HG03439 (cell line): Measurements from ENCODE around the gene KCNG2.

ENCODE experiments used
- ATAC-seq: cut with Tn5 transposase; IDR thresholded peaks from one replicate; pipeline ENCODE4 v1.9.1; 2021; ENCODE audit warnings: mild to moderate bottlenecking, moderate library complexity; ENCODE audit not compliant: unreplicated experiment

Gene KCNG2

DNA sequence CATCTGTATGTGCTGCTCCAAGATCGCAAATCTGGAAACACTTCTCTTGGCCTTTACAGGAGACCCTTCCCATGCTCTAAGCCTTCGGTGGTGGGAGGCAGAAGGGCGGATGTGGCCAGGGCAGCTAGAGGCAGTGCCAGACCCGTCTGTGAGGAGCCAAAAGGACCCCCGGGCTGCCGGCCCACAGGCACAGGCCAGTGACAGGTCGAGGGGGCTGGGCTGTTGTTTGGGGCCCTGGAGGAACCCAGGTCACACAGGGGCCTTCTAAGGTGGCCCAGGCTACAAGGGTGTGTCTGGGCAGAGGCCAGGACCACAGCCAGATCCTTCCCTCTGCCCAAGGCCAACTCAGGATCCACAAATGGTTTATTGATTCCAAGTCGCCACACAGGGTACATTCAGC lies 104.3 kb downstream of the KCNG2 start:
- no peak for ATAC-seq

DNA sequence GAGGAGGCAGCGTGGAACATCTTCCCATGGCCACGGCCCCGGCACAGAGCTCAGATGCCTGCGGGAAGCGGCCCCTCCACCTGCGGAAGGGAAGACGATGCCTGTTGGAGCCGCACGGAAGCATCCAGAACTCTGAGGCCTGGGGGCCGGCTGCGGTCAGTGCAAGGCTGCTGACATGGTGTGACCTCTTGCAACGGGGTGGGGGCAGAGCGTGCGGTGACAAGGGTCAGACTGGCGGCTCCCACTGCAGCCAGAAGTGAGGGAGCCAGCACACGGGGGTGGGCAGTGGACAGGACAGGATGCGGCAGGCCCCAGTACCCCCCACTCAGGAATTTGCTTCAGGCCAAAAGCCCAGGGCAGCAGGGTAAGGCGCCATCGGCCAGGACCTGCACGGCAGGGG lies 104.9 kb downstream of the KCNG2 start:
- ATAC-seq: no peak

DNA sequence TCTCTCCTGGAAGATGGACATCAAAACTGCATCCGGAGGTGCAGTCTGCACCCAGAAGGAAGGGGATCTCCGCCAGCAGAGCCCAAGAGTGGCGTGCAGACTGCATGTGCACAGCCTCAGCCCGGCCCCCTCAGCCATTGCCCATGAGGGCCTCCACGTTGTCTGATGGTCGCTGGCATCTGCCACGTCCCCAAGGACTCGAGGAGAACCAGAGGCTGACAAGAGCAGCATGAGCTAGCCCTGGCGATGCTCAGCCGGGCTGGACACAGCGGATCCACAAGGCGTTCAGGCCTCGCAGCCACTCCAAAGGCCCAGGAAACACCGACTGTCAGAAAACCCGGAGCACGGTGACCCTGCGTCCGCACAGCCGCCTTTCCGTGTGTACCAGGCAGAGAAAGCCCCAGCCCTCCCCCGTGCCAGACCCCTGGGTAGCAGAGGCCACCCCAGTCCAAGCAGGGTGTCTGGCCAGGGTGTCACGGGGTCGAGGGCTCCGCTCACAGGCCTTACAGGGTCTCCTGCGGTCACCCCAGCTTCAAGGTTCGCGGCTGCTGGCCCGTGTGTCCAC lies 105.4 kb downstream of the KCNG2 start:
- ATAC-seq: no peak

DNA sequence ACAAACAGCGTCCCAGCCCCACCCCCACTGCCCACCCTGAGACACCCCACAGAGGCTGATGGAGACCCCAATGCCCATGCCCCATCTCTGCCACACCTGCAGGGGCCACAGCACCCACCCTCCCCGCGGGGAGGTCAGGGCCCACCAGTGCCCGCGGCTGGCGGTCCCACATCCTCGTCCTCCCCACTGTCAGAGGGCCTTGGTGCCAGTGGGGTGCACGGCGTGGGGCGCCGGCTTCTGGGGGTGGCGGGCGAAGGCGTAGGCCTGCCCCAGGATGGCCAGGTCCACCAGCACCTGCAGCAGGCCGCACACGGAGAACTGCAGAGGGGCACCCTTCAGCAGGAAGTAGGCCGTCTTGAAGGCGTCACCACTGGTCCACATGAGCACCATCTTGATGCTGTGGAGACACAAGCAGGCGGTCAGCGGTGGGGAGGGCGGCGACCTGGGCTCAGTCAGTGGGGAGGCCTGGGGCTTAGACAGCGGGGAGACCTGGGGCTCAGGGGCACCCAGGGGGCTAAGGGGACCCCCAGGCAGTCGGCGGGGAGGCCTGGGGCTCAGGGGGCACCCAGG lies 106.1 kb downstream of the KCNG2 start:
- ATAC-seq: no peak

DNA sequence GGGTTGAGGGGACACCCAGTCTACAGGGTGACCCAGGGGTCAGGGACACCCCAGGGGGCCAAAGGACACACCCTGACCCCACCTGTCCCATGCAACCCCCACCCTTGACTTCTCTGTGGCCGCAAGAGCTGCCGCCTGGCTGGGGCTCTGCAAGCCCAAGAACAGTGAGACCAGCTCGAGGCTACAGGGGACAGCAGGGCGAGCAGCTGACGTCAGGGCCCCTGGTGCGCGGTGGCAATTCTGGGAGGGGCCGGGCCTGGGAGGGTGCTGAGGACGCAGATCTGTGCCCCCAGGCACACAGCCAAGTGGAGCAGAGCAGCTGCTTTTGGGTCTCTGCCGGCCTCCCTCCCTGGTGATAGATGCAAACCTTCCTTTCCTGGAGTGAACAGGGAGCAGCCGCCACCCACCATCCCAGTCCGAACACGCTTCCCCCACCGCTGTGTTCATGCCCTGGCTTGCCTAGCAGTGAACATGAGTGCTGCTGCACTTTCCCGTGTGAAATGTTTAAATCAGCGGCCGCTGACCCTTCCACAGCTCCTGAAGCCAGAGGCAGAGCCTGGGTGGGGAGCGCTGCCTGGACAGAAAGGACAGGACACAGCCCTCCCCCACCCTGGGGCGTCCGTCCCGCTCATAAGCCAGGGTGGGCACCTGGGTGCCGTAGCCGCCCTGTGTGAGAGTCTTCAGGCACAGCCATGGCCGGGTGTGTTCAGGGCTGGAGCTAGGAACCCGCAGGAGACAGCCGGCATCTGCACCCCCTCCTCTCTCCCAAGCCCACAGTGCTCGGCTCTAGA lies 106.8 kb downstream of the KCNG2 start:
- ATAC-seq: no peak

DNA sequence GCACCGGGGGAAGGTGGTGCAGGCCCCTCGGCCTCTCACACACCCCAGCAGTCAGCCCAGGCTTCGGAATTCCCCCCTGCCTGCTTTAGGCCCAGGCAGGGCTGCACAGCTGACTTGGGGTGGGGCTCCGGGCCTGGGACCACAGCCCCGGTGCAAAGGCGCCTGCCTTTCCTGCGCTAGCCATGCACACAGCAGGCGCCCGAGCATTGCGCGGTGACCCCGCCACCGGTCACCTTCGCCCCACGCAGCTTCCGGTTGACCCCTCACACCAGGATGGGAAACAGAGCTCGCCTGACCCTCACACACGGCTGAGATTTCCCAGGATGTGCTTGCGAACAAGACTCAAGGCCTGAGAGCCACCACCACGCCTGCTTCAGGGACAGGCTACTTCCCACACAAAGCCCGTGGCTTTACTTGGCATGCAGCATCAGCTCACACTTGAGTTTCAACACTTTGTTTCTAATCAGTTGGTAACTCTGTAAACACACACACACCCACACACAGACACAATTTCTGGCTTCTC lies 107.7 kb downstream of the KCNG2 start:
- ATAC-seq: no peak

DNA sequence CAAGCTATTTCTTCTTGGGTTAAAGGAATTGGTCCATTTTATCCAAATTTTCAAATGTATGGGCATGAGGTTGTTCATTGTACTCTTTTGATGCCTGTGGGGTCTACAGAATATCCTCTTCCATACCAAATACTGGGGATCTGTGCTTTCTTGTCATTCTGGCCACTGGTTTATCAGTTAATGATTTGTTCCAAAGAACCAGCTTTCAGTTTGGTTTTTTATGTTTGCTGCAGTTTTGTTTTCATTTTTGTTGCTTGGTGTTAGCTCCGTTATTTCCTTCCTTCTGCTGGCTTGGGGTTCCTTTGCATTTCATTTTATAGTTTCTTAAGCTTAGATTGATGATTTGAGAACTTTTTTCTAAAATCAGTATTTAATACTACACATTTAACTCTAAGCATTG lies 108.3 kb downstream of the KCNG2 start:
- no peak for ATAC-seq

DNA sequence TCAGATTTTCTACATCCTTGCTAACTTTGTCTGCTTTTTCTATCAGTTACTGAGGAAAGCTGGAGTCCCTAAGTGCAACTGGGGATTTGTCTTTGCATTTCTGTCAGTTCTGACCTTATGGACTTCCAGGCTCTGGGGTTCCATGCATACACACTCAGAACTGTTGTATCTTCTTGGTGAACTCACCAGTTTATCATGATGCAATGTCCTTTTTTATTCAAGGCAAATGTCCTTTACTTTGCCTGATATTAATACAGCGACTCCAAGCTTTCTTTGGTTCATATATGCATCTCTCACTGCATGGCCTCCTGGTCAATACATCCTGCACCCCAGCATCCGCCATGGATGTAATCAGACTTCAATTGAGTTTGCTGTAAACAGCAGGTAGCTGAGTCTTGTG lies 109.0 kb downstream of the KCNG2 start:
- no peak for ATAC-seq

DNA sequence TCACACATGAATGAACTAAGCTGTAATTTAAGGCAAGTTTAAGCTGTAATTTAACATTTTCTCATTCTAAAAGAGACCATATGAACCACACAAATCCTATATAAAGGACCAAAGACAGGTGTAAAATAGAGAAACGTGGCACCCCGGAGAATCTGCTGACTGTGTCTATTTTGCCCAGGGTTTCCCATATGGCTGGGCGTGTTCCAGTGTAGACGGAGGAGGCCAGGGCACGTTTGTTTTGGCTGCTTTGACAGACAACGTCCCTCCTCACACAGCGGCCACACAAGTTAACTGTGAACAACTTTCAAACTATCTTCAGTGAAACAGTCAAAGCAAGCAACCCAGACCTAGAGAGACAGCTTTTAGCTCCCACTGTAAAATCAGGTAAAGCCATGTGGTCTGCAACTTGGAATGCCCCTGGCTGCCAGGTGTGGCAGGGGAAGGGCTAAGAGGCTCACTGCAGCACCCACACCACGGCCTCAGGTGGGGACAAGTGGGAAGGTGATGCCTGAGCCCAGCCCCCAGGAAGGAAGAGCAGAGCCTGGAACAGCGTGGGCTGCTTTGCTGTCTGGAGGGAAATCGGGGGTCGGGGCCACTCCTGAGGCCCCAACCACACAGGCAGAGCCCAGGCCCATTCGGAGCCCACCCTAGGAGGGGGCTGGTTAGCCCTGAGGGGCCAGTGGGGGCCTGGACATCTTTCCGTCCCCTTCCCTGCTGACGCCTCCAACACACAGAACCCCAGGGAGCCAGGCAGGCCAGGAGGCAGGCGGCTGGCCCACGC lies 113.0 kb downstream of the KCNG2 start:
- no peak for ATAC-seq

DNA sequence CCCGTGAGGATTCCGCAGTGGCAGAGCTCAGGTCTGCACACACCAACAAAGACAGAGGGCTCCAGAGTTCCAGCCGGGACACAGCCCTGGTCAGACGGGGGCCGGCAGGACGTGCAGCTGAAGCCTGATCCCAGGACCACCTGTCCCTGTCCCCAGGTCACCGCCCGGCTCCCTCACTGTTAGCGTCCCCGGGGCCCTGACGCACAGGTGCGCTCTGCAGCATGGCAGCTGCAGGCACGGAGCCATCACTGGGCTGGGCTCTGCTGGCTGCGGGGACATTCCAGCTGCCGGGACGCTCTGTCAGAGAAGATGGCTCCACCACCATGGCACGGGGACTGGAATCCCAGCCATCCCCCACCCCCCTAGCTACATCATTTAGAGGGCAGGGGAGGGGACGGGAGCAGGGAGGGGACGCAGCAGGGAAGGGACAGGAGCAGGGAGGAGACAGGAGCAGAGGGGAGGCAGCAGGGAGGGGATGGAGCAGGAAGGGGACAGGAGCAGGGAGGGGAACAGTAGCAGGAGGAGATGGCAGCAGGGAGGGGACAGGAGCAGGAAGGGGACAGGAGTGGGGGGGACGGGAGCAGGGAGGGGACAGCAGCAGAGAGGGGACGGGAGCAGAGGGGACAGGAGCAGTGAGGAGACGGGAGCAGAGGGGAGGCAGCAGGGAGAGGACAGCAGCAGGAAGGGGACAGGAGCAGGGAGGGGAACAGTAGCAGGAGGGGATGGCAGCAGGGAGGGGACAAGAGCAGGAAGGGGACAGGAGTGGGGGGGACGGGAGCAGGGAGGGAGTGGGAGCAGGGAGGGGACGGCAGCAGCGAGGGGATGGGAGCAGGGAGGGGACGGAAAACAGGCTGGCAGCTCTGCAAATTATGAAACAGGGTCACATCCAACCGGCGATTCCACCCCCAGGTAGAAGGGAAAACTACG lies 113.9 kb downstream of the KCNG2 start:
- ATAC-seq: no peak

DNA sequence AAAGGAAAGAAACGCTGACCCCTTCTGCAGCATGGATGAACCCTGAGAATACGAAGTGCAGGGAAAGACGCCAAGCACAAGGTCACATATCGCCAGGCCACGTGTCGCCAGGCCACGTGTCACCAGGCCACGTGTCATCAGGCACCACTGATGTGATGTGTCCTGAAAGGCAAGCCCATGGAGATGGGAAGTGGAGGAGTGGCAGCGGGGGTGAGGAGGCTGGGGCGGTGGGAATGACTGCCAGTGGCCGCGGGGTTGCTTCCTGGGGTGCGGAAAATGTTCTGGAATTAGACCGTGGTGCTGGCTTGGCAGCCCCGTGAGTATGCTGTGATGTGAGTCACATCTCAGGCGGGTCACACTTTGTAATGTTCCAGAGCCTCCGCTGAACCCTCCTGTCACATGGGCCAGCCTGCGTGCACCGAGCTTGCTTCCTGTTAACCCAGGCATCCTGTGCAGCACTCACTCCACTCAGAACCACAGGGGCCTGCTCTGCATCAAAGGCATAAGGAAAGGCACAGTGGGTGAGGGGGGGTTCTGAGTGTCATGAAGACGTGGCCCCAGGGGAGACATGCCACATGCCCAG lies 114.8 kb downstream of the KCNG2 start:
- no peak for ATAC-seq

DNA sequence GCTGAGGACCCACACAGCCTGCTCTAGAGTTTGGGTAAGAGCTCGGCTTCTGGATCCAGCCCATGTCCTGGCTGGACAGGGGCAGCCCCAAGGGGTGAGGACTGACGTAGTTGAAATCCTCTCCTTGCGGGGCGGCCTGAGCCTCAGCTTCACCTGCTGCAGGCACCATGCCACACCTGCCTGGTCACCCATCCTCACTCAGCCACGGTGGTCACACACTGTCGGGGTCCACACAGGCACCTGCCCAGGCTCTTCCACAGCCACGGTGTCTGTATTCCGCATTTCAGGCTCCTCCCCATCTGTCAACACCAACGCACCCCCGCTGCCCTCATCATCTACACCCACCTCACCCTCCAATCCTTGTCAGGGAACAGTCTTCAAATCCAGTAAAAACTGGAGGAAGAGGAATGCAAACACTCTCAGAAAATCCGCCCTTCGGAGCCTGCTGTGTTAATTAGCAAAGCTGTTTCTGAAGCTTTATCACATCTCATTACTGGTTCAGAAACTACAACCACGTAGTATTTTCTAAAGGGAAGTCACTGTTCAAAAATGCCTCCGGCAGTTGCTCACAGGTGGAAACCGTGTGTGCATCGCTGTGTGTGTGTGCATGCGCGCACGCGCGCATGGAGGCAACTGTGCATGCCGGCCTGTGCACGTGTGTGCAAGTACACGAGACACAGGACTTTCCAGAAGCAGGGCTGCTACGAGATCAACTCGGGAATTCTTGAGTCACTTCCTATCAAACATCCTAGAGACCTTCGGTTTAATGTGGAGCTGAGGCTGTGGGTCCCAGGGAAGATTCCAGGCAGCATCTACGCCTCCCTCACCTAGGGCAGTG lies 115.5 kb downstream of the KCNG2 start:
- ATAC-seq: no peak

DNA sequence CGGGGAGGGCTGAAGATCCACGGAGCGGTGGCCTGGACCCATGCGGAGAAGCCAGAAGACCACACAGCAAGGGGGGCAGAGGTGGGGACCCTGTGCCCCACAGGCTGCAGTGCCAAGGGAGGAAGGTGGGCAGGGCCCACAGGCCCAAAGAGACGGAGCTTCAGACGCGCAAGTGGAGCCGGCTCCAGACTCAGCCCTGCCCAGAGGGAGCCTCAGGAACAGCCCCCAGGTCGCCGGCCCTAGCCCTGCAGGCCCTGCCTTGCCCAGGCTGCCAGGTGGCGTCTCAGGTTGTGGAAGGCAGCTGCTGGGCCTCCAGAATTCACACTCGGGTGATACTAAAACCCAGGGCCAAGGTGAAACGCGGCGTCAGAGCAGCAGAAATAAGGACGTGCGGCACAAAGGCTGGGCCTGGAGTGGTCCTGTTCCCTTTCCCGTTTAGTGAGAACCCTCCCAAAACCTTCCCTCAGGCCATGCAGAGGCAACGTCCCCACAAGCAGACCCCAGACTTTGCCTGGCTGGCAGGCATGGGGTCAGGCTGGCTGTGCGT lies 116.9 kb downstream of the KCNG2 start:
- no peak for ATAC-seq

DNA sequence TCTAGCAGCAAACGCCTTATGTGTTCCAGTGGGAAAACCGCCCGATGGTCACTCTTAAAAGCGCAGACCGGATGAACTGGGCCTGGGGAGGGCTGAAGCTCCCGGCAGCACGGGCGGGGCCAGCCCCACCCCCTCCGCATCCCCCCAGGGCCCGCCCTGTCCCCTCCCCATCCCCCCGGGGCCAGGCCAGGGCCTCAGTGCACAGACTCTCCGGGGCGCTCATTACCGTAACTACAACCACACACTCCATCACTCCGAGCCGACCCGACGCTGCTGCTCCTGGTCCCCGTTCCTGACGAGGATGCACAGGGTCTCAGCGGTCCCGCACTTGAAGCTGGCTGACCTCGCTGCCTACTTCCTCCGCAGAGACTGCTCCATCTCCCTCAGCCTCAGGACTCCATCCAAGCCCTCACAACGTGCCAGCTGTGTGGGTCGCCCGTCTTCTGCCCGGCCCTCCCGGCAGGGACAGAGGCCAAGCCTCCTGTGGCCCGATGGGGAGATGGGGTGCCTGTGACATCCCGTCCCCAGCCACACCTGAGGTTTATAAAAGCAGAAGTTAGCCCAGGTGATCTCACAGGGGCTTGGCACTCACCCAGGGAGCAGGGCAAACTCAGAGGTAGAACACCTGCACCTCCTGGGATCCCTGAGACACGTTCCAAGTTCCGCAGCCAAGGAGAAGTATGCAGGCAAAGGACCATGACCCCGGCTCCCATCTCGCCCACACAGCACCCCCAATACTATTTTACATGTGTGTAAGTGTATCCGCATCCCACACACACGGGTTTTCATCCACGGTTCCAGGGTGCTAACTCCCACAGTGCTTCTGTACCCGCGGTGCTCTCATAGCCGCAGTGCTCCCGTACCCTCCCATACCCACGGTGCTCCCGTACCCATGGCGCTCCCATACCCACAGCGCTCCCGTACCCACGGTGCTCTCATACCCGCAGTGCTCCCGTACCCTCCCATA lies 117.7 kb downstream of the KCNG2 start:
- no peak for ATAC-seq

DNA sequence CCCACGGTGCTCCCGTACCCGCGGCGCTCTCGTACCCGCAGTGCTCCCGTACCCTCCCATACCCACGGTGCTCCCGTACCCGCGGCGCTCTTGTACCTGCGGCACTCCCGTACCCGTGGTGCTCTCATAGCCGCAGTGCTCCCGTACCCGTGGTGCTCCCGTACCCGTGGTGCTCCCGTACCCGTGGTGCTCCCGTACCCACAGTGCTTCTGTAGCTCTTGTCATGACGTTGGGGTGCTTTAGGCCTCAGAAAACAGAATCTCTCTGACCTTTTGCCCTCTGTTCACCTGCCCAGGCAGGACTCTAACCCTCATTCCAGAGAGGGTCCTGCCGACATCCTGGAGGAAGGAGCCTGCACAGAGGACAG lies 118.4 kb downstream of the KCNG2 start:
- ATAC-seq: no peak

DNA sequence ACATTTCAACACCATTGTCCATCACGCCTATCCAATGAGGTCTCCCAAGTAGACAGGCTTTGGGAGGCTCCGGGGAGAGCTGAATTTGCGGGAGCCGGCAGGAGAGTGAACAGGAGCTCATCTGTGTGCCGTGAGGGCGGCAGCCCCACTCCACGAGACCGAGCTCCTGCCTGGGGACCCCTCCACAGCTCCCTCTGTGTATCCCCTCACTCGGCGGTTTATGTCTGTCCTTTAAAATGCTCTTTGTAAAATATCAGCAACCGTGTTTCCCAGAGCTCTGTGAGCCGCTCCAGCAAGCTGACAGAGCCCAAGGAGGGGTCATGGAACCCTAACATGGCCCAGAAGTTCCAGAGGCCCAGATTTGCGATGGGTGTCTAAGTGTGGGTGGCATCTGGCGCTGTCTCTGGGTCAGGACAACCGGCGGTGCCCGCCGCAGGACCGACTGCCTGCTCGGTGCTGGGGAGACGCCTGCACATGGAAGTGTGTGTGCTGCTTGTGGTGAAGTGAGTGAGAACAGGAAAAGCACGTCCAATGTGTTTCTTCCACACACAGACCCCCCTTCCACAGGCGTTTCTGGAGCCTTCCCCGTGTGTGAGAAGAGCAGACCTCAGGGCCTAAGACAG lies 118.9 kb downstream of the KCNG2 start:
- ATAC-seq: no peak

DNA sequence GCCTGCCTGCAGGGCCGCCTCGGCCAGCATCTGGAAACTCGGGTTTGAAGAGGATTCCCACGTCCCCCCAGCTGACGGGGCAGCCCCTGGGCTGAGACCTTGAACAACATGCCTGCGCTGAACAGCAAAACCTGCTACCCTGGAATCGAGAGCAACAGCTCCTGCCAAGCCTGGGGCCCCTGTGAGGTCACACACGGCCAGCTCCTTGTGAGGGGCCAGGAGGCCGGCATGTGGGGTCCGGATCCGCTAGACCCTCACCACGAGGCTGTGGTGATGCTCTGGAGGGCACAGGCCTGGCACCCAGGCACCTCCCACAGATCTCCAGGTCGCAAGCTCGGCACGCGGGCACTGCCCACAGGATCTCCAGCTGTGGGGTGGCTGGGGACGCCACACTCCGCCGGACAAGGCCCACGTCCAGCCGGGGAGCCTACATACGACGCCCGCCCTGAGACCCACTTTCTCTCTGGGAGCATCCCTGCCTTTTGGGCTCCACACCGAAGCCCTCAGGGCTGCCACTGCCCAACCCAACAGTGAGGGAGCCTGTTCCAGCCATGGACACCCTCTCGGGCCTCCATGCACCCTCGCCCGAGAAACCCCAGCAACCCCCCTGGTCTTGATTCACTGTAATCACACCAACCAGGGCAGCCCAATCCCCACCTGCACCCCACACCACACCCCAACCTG lies 119.6 kb downstream of the KCNG2 start:
- no peak for ATAC-seq
